ENCODE measurements around the gene LMNB1. TPM values are rescaled to one million over a fixed set of nuclear protein-coding genes. Genes with fewer than 3 reads are reported as not detected.
"Not testable (repeated sequence)": the region's sequence is repeated elsewhere in the genome, so short reads cannot be mapped to it uniquely, and the experiment has no call there.

Gene LMNB1
- total and polyA plus RNA-seq, 5 donors, result 0.43 to 3.6 (median 1.8) TPM

GRCh38 chr5:126809916-126810315 is 33.0 kb downstream of the LMNB1 start:
- WGBS, result 92% methylated on average over 7 of the region's 7 CpGs
- intact Hi-C loops (cut with DNase I), result loop anchor here in 1 of 4 donors (10.0 kb wide), 1 partner anchor 145 kb away; no protein-coding TSS in a partner anchor
- no peak for ATAC-seq
- no peak for DNase-seq
- no peak overlapping the region for H3K27ac ChIP-seq (ENCODE audit: low read length)
- peaks cover 4% of the 10 kb centered on the region for H3K4me1 ChIP-seq (ENCODE audit: control insufficient read depth, insufficient read depth, low read length)
- no peaks in the 10 kb centered on the region for H3K9me3 ChIP-seq (ENCODE audit: control insufficient read depth, low read length)
- no peak overlapping the region for H3K4me3 ChIP-seq (ENCODE audit: low read length)
- no peaks in the 10 kb centered on the region for H3K27me3 ChIP-seq (ENCODE audit: control insufficient read depth, insufficient read depth)

DNA sequence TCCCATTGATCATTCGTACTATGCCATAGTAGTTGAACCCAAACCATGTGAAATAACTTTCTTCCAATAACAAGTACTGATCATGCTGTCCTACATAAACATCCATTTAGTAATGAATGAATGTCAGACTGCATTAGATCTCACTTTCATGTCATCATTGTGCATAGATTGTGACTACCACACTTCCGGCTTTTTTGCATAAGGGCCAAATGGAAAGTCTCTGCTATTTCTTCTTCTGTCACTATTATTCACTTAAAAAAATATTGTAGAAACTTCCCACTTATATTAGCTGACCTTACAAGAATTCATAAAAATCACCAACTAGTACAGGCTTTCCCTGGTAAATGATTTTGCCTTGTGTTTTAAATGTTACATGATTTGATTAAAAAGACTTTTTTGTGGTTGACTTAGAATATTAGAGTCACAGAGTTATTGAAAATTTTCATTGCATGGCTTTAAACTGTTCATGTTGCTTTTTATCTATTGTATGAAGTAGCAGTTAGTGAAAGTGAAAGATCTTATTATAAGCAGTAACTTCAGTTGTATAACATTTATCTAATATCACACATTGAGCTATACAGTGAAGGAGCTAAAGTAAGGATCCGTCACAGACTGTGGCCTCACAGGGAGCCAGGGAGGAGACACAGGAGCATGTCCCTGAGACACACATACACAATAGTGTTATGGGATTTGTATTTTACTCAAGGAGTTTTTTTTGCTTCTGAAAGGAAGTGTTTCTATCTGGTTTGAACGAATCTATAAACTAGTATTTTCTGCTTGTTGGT is 33.9 kb downstream of the LMNB1 start:
- ATAC-seq, result peak in 1 of 2 donors; percentile 43
- no peak for DNase-seq
- 82% methylated on average over 4 of the region's 4 CpGs for WGBS
- Histone ChIP-seq H3K4me3 (ENCODE audit: low read length) (no peak overlapping the region), H3K27me3 (ENCODE audit: control insufficient read depth, insufficient read depth) (no peaks in the 10 kb centered on the region), H3K27ac (ENCODE audit: low read length) (no peak overlapping the region), H3K9me3 (ENCODE audit: control insufficient read depth, low read length) (no peaks in the 10 kb centered on the region), H3K4me1 (ENCODE audit: control insufficient read depth, insufficient read depth, low read length) (peaks cover 4% of the 10 kb centered on the region)
- intact Hi-C loops (cut with DNase I), result no loop called here

DNA sequence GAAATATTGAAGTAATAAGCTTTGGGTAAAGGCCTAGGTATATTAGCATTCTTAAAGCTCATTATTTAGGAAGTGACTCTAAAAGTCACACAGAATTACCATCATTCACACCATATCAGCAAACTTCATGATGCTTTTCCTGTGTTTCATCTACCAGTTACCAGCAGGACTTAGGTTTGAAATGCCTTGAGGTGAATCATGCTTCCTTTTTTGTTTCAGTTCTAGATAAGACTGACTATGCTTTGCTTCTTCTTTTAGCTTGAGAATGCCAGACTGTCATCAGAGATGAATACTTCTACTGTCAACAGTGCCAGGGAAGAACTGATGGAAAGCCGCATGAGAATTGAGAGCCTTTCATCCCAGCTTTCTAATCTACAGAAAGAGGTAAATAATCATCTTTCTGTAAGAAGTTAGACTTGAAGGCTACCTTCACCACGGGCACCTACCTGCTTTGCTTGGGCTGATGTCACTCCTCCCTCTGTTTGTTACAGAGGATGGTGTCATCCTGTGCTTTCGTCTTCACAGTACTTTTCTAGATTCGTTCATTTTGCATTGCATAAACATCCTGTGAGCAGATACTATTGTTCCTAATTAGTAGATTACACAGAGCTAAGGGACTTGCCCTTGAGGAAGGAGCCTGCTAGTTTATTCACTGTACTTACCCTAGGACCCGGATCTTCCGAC is 34.7 kb downstream of the LMNB1 start:
- WGBS, result 46% methylated on average over 6 of the region's 6 CpGs
- H3K27ac ChIP-seq (ENCODE audit: low read length), result no peak overlapping the region
- peaks cover 4% of the 10 kb centered on the region for H3K4me1 ChIP-seq (ENCODE audit: control insufficient read depth, insufficient read depth, low read length)
- no peak for DNase-seq
- H3K9me3 ChIP-seq (ENCODE audit: control insufficient read depth, low read length), result no peaks in the 10 kb centered on the region
- no peaks in the 10 kb centered on the region for H3K27me3 ChIP-seq (ENCODE audit: control insufficient read depth, insufficient read depth)
- intact Hi-C loops (cut with DNase I), result no loop called here
- peak; percentile 72 to 90 for ATAC-seq
- H3K4me3 ChIP-seq (ENCODE audit: low read length), result no peak overlapping the region

DNA sequence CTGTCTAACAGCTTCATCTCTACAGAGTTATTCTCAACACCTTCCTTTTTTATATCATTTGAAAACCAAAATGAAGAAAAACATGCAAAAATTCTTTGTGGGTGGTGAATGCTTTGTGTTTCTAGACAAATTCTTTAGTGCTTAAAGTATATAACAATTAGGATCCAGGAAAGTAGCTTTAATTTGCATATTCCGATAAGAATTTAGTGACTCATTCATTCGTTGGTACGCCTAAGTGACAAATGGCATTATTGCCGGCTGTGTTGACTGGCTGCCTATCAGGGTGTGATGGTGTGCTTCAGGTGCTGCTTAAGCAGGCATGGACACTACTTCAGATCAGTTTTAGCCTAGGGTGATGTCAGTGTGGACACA is 35.2 kb downstream of the LMNB1 start:
- intact Hi-C loops (cut with DNase I), result no loop called here
- Histone ChIP-seq H3K4me1 (ENCODE audit: control insufficient read depth, insufficient read depth, low read length) (peaks cover 4% of the 10 kb centered on the region), H3K9me3 (ENCODE audit: control insufficient read depth, low read length) (no peaks in the 10 kb centered on the region), H3K4me3 (ENCODE audit: low read length) (no peak overlapping the region), H3K27me3 (ENCODE audit: control insufficient read depth, insufficient read depth) (no peaks in the 10 kb centered on the region), H3K27ac (ENCODE audit: low read length) (no peak overlapping the region)
- ATAC-seq (peak in 1 of 2 donors; percentile 21), DNase-seq (no peak)
- 75% methylated on average over 4 of the region's 4 CpGs for WGBS

DNA sequence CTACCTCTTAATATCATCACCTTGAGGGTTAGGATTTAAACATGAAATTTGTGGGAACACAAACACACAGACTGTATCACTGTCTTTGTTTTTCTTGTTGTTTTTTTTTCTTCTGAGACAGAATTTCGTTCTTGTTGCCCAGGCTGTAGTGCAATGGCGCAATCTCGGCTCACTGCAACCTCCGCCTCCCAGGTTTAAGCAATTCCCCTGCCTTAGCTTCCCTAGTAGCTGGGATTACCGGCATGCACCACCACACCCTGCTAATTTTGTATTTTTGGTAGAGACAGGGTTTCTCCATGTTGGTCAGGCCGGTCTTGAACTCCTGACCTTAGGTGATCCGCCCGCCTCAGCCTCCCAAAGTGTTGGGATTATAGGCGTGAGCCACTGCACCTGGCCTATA is 36.9 kb downstream of the LMNB1 start:
- H3K27ac ChIP-seq (ENCODE audit: low read length); ATAC-seq; H3K4me3 ChIP-seq (ENCODE audit: low read length); intact Hi-C loops (cut with DNase I); H3K27me3 ChIP-seq (ENCODE audit: control insufficient read depth, insufficient read depth); DNase-seq; H3K4me1 ChIP-seq (ENCODE audit: control insufficient read depth, insufficient read depth, low read length); H3K9me3 ChIP-seq (ENCODE audit: control insufficient read depth, low read length): not testable (repeated sequence)
- 86% methylated on average over 9 of the region's 9 CpGs for WGBS

- intact Hi-C loops (cut with DNase I), result no loop called here
Observed at GRCh38 chr5:126814721-126815404, 37.9 kb downstream of the LMNB1 start.

GRCh38 chr5:126816649-126817048 is 39.7 kb downstream of the LMNB1 start:
- DNase-seq (no peak), ATAC-seq (no peak)
- no peaks in the 10 kb centered on the region for H3K9me3 ChIP-seq (ENCODE audit: control insufficient read depth, low read length)
- H3K4me1 ChIP-seq (ENCODE audit: control insufficient read depth, insufficient read depth, low read length), result peaks cover 4% of the 10 kb centered on the region
- H3K27ac ChIP-seq (ENCODE audit: low read length), result no peak overlapping the region
- intact Hi-C loops (cut with DNase I), result no loop called here
- 92% methylated on average over 8 of the region's 8 CpGs for WGBS
- no peak overlapping the region for H3K4me3 ChIP-seq (ENCODE audit: low read length)
- no peaks in the 10 kb centered on the region for H3K27me3 ChIP-seq (ENCODE audit: control insufficient read depth, insufficient read depth)

More at GRCh38 chr5:126814721-126815404, 37.9 kb downstream of the LMNB1 start:
- H3K27ac ChIP-seq (ENCODE audit: low read length), result no peak overlapping the region
- no peaks in the 10 kb centered on the region for H3K27me3 ChIP-seq (ENCODE audit: control insufficient read depth, insufficient read depth)
- H3K4me3 ChIP-seq (ENCODE audit: low read length), result no peak overlapping the region
- 97% methylated on average over 2 of the region's 2 CpGs for WGBS
- H3K4me1 ChIP-seq (ENCODE audit: control insufficient read depth, insufficient read depth, low read length), result peaks cover 4% of the 10 kb centered on the region
- ATAC-seq (no peak), DNase-seq (no peak)
- no peaks in the 10 kb centered on the region for H3K9me3 ChIP-seq (ENCODE audit: control insufficient read depth, low read length)

GRCh38 chr5:126818736-126819135 is 41.8 kb downstream of the LMNB1 start:
- H3K27ac ChIP-seq (ENCODE audit: low read length), result no peak overlapping the region
- H3K4me1 ChIP-seq (ENCODE audit: control insufficient read depth, insufficient read depth, low read length), result no peaks in the 10 kb centered on the region
- no peak for ATAC-seq
- DNase-seq, result no peak
- no peaks in the 10 kb centered on the region for H3K27me3 ChIP-seq (ENCODE audit: control insufficient read depth, insufficient read depth)
- no peak overlapping the region for H3K4me3 ChIP-seq (ENCODE audit: low read length)
- WGBS, result 94% methylated on average over 4 of the region's 4 CpGs
- intact Hi-C loops (cut with DNase I), result no loop called here
- no peaks in the 10 kb centered on the region for H3K9me3 ChIP-seq (ENCODE audit: control insufficient read depth, low read length)

DNA sequence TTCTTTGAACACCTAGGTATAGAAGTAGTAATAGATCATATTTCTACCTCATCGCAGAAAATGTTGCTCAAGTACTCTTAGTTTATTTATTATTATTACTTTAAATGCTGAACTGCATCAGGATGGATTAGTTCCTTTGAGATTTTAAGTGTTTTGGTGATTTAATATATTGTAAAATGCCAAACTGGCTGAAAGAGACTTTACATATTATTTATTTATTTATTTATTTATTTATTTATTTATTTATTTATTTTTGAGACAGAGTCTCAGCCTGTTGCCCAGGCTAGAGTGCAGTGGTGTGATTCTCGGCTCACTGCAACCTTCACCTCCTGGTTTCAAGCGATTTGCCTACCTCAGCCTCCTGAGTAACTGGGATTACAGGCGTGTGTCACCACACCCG is 42.3 kb downstream of the LMNB1 start:
- ATAC-seq (no peak), DNase-seq (no peak)
- no peaks in the 10 kb centered on the region for H3K4me1 ChIP-seq (ENCODE audit: control insufficient read depth, insufficient read depth, low read length)
- H3K4me3 ChIP-seq (ENCODE audit: low read length), result no peak overlapping the region
- WGBS, result 98% methylated on average over 5 of the region's 5 CpGs
- no peaks in the 10 kb centered on the region for H3K27me3 ChIP-seq (ENCODE audit: control insufficient read depth, insufficient read depth)
- no peaks in the 10 kb centered on the region for H3K9me3 ChIP-seq (ENCODE audit: control insufficient read depth, low read length)
- intact Hi-C loops (cut with DNase I), result no loop called here
- no peak overlapping the region for H3K27ac ChIP-seq (ENCODE audit: low read length)

DNA sequence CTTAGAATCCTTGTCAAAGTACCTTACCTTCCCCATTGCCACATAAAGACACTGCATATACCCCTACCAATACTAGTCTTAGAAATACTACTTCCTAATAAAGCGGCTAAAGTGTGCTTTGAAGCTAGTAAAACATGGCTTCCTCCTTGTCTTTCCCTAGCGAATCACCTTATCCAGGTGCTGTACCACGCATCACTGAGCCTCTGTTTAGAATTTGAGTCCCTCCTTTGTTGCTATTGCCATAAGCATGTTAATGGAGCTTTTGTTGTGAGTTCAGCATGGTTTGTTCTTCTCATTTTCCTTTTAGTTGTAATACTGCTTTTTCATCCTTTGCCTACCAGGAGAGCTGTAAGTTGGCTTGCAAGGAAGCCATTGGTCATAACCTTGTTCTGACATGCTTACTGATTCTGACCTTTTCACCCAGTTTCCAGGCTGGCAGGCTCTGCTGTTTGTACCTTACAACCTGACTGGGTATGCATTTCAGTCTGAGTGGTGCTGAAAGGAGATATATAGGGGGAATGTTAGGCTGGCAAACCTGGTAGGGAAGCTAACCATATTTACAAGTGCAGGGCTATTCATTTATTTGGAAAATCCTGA is 49.8 kb downstream of the LMNB1 start:
- H3K27me3 ChIP-seq (ENCODE audit: control insufficient read depth, insufficient read depth), result no peaks in the 10 kb centered on the region
- no peak for ATAC-seq

GRCh38 chr5:126829098-126829497 is 52.2 kb downstream of the LMNB1 start:
- Histone ChIP-seq H3K27me3 (ENCODE audit: control insufficient read depth, insufficient read depth) (no peaks in the 10 kb centered on the region), H3K4me3 (ENCODE audit: low read length) (no peak overlapping the region), H3K4me1 (ENCODE audit: control insufficient read depth, insufficient read depth, low read length) (no peaks in the 10 kb centered on the region), H3K9me3 (ENCODE audit: control insufficient read depth, low read length) (no peaks in the 10 kb centered on the region), H3K27ac (ENCODE audit: low read length) (no peak overlapping the region)
- intact Hi-C loops (cut with DNase I), result no loop called here
- ATAC-seq, result no peak
- DNase-seq, result no peak
- WGBS, result 93% methylated on average over 5 of the region's 5 CpGs

More for the DNA sequence above, 49.8 kb downstream of the LMNB1 start:
- H3K4me3 ChIP-seq (ENCODE audit: low read length), result no peak overlapping the region
- no peaks in the 10 kb centered on the region for H3K4me1 ChIP-seq (ENCODE audit: control insufficient read depth, insufficient read depth, low read length)
- no peak for DNase-seq
- H3K9me3 ChIP-seq (ENCODE audit: control insufficient read depth, low read length), result no peaks in the 10 kb centered on the region
- H3K27ac ChIP-seq (ENCODE audit: low read length), result no peak overlapping the region
- WGBS, result 80% methylated on average over 3 of the region's 3 CpGs
- intact Hi-C loops (cut with DNase I), result no loop called here
